ENCODE data around the gene PDE4B.

The PDE4B gene

GRCh38 chr1:65882076-65882475 is 89.4 kb downstream of the PDE4B start:
- no peak for DNase-seq (ENCODE audit: low spot score)

GRCh38 chr1:65889441-65889840 is 96.7 kb downstream of the PDE4B start:
- DNase-seq (ENCODE audit: low spot score) = no peak

DNA sequence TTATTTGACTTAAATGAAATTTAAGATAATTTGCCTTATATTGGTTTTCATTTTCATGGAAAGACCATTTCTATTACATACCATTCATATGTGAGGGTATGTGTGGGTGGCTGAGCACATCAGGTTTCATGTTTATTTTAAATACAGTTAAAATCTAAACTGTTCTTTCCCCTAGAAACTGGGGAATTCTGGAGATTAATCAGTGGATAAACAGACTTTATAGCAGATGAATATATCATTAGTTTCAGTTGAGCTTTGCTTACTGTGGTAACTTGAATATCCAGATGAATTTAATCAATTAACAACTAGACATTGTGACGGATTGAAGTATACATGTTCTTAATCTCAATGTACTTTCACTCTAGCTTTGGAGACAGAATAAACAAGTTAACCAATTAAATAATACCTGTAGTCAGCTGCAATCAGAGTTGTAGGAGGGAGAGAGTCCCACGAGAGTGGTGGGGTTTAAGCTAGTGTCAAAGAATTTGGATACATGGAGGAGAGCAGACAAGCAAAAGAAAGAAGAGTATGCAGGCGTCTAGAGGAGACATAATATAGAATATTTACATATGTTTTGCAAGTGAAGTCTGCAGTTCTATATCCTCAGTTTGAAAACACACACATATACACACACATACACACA is 97.6 kb downstream of the PDE4B start:
- no peak for DNase-seq (ENCODE audit: low spot score)

DNA sequence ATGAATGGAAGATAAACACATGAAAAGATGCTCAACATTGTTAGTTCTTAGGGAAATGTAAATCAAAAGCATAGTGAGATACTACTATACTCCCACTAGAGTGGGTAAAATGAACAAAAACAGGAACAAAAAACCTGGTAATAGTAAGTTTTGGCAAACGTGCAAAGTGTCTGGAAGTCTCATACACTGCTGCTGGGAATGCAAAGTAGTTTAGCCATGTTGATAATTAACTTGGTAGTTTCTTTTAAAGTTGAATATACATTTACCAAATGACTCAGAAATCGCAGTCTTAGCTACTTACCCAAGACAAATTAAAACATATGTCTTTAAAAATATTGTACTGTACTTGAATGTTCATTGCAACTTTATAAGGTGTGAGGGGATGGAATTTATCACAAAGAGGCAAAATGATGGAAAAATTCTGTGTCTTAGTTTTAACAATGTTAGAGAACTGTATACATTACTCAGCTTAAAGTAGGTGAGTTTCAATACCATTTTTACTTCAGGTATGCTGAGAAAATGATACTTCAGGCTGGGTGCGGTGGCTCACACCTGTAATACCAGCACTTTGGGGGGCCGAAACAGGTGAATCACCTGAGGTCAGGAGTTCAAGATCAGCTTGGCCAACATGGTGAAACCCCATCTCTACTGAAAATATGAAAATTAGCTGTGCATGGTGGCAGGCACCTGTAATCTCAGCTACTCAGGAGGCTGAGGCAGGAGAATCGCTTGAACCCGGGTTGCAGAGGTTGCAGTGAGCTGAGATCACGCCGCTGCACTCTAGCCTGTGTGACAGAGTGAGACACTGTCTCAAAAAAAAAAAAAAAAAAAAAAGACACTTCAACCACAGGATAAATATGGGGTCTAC is 102.3 kb downstream of the PDE4B start:
- DNase-seq (ENCODE audit: low spot score) = no peak

DNA sequence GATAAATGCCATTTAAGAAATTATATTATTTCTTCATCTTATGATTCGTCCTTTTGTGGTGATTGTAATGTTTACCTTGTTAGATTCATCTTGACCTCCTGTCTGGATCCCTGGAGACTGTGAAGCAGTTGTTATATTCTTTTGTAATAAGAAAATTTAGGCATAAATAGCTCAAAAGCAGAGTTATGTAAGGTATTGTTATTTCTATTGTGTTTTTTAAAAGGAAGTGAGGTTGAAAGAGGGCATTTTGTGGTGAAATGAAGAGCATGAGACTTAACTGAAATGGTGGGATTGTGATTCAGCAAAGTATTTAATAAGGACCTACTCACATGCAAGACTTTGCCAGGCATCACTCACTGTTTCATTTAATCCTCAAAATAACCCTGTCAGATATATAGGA is 104.0 kb downstream of the PDE4B start:
- DNase-seq (ENCODE audit: low spot score) = no peak

- no peak for DNase-seq (ENCODE audit: low spot score)
These were observed 104.8 kb downstream of the PDE4B start for GRCh38 chr1:65897485-65897884.

- no peak for DNase-seq (ENCODE audit: low spot score)
These were observed 112.0 kb downstream of the PDE4B start for GRCh38 chr1:65904681-65905083.

DNA sequence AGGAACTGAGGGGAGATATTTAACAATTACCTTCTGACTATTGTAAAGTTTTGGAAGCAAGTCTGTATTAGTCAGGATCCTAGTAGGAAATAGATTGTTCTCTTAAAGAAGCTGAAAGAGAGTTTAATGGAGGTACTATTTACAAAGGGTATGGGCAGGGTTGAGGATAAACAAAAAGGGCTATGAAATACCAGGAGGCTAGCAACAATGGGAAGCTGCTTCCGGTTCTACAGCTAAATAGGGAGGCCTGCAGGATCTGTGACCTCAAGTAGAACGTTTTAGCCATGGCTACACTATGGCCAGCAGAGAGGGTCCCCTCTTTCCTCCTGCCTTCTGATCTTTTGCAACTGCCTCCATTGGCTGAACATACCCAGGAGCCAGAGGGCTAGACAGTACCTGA is 117.7 kb downstream of the PDE4B start:
- DNase-seq (ENCODE audit: low spot score) = no peak

DNA sequence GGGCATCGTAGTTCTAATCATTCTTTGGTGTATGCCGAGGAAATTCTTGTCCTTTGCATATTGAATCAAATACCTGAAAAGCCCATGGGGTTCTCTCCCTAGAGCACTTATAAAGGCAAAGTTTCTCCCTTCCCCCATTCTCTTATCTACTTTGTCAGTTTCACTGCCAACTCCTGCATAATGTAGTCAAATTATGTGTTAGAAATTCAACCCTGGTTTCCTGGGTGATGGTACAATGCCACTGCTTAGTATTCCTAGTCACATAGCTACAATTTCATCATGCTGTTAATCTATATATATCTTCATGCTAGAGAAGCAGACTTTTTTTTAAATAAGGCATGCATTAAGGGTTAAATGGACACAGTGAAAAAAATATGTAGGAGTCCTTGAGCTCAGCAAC is 119.0 kb downstream of the PDE4B start:
- no peak for DNase-seq (ENCODE audit: low spot score)

DNA sequence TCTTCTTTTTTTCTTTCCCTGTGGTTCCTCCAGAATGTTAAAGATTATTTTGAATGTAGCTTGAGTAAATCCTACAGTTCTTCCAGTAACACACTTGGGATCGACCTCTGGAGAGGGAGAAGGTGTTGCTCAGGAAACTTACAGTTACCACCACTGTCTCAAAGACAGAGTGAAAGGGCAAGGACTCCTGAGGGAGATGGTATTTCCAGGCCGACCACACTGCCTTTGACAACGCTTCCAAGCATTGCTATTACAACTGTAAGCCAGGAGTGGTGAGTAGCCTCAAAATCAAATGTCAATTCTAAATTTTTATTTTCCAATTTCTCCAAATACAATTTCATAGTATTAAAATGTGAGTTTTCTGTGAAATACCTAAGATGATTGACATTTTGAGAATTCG is 125.9 kb downstream of the PDE4B start:
- DNase-seq (ENCODE audit: low spot score) = no peak

- DNase-seq (ENCODE audit: low spot score) = no peak
These were observed 128.8 kb downstream of the PDE4B start for GRCh38 chr1:65921446-65921845.

DNA sequence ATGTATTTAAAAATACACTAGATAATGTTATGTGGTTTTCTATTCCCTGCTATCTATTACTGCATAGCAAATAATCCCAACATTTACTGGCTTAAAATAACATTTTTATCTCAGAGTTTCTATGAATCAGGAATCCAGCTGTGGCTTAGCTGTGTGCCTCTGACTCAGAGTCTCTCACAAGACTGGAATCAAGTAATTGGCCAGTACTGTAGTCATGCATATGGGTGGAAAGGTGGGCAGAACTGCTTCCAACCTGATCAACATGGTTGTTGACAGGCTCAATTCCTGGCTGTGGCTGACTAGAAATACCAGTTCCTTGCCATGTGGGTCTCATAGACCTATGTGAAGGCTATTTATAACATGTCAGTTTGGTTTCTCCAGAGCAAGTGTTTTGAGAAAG is 131.8 kb downstream of the PDE4B start:
- no peak for DNase-seq (ENCODE audit: low spot score)

DNA sequence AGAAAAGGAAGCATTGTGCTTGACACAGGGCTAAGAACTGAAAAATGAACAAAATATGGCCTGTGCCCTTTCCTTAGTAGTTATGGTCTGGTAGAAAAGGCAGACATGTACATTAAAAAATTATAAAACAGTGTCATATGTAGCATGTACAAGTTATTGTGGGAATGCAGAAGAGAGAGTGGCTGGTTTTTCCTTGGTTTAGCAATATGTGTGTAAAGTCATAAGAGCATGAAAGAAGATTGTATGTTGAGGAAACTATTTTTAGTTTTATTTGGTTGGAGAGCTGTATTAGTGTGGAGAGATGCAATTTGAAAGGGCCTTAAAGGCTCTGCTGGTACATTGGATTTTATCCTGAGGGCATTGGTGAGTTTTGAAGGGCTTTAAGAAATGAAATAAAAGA is 145.8 kb downstream of the PDE4B start:
- no peak for DNase-seq (ENCODE audit: low spot score)

- no peak for DNase-seq (ENCODE audit: low spot score)
These were observed 146.5 kb downstream of the PDE4B start for GRCh38 chr1:65939191-65939590.

GRCh38 chr1:65939636-65940035 is 146.9 kb downstream of the PDE4B start:
- DNase-seq (ENCODE audit: low spot score) = no peak

- DNase-seq (ENCODE audit: low spot score) = no peak
These were observed 147.4 kb downstream of the PDE4B start for GRCh38 chr1:65940126-65940525.

GRCh38 chr1:65942476-65942875 is 149.8 kb downstream of the PDE4B start:
- no peak for DNase-seq (ENCODE audit: low spot score)

DNA sequence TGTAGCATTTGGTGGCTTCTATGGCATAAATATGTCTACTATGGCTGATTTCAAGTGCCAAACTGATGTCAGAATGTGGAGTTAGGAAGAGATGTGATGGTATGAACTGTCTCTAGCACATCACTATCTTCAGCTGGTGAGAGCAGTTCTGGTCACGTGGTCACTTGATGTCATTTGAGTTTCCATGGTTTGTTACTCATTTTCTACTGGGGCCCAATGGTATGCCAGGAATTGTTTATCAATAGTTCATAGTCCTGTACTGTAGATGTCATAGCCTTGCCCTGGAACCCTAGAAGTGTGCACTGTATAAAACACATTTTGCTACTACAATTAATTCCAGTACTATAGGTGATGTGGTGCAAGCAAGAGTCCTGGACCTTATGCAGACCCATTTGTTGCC is 153.7 kb downstream of the PDE4B start:
- DNase-seq (ENCODE audit: low spot score) = no peak

GRCh38 chr1:65946960-65947359 is 154.3 kb downstream of the PDE4B start:
- DNase-seq (ENCODE audit: low spot score) = no peak

DNA sequence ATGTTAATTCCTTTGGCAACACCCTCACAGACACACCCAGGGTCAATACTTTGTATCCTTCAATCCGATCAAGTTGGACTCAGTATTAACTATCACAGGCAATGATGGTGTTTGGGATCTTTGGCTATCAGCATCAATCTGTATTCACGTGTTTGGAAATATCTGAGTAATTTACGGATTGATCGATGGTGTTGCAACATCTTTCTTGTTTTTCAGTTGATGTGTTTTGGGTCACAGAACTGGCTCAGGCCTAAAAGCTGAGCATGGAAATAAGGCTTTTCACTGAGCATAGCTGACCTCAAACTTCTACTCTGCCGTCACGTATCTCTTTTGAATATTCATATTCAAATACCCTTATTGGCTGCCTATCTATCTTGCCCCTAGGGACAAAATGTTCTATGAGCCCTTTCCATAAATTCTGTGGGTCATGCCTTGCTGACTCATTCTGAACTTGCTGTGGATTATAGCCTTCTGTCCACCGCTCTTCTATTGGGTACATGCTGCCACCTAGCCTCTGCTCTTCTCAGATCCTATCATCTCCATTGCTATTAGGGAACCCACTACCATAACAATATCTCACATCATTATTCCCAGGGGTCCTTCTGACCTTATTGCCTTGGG is 156.0 kb downstream of the PDE4B start:
- no peak for DNase-seq (ENCODE audit: low spot score)

- no peak for DNase-seq (ENCODE audit: low spot score)
These were observed 156.5 kb downstream of the PDE4B start for GRCh38 chr1:65949230-65949626.

DNA sequence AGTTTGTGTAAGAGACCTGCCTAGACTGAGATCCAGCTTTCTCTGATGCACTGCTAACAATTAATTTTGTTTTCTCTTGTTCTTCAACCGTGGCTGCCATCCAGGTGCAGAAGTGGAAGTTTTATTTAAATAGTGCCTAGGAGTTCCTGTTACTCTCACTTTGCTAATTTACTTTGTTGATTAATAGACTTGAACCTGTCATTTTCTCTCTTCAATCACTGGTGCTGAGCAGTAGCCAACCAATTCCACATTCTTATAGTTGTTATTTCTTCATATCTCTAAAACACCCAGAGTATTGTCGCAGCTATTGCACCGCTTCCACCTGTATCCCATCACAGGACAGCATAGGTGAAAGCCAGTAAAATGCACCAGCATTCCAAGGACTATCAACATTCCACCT is 157.2 kb downstream of the PDE4B start:
- DNase-seq (ENCODE audit: low spot score) = no peak

- no peak for DNase-seq (ENCODE audit: low spot score)
These were observed 160.0 kb downstream of the PDE4B start for GRCh38 chr1:65952696-65953095.

All from activated CD4-positive, alpha-beta T cell treated with anti-CD3 and anti-CD28 coated beads, Interleukin-2, Interleukin-4, amounts not matched to agents 100 ng/mL and 50 ng/mL, durations not matched to agents 16 hours and 8 hours (primary cell).